Hematopoietic multipotent progenitor cell treated with erythropoietin and hydrocortisone succinate and interleukin-3 and kit ligand, for 4 days (in vitro differentiated cells): ENCODE measurements around the gene PNMA8A.
A peak's percentile ranks its signal among the peaks of the same experiment; 100 is the strongest.
"Not testable (repeated sequence)": the region's sequence is repeated elsewhere in the genome, so short reads cannot be mapped to it uniquely, and the experiment has no call there.

Experiments
- DNase-seq: peaks from one replicate; pipeline ENCODE4 v3.0.0-alpha.2; 2015

The PNMA8A gene

DNA sequence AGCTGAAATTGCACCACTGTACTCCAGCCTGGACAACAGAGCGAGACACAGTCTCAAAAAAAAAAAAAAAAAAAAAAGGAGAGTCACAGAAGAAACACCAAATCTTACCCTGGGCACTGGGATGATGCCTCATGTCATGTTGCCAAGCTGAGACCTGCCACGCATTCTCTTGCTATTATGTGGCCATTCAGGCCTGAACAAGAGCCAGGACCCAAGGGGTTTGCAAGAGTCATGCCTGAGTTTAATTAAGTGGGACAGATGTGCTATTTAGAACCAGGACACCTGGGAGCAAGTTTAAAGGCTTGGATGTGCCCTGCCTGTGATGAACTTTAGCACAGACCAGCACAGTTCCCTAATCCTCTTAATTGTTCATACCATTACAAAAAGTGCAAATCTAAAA, 9.8 kb downstream of the PNMA8A start:
- no peak for DNase-seq

DNA sequence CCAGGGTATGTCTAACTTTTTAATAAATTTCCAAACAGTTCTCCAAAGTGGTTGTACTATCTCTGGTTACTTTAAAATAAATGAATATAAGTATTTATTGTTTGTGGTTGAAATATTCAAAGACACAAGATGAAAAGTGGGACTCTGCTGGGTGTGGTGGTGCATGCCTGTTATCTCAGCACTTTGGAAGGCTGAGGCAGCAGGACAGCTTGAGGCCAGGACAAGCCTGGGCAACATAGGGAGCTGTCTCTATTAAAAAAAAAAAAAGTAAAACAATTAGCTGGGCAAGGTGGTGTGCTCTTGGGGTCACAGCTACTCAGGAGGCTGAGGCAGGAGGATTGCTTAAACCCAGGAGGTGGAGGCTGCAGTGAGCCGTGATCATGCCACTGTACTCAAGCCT, 10.4 kb downstream of the PNMA8A start:
- no peak for DNase-seq

DNA sequence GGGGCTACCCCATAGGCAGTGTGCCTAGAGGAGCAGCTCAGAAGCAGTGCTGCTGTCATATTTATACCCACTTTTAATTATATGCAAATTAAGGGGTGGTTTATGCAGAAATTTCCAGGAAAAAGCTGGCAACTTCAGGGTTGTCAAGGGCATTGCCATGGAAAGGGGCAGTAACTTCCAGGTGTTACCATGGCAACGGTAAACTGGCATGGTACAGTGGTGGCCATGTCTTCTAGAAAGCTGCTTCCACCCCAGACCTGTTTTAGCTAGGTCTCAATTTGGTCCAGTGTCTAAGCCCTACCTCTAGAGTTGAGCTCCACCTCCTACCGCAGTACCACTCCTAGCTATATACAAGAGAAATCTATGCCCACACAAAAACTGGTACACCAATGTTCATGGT, 11.3 kb downstream of the PNMA8A start:
- DNase-seq: no peak

DNA sequence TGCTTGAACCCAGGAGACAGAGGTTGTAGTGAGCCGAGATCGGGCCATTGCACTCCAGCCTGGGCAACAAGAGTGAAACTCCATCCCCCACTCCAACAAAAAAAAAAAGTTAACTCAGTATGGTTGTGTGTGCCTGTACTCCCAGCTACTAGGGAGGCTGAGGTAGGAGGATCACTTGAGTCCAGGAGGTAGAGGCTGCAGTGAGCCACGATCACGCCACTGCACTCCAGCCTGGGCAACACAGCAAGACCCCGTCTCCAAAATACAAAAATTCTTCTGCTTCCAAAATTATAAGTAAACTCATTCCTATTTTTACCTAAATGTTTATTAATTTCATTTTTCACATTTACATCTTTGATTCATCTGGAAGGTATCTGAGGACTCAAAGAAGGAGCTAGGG, 14.4 kb downstream of the PNMA8A start:
- DNase-seq: no peak

DNA sequence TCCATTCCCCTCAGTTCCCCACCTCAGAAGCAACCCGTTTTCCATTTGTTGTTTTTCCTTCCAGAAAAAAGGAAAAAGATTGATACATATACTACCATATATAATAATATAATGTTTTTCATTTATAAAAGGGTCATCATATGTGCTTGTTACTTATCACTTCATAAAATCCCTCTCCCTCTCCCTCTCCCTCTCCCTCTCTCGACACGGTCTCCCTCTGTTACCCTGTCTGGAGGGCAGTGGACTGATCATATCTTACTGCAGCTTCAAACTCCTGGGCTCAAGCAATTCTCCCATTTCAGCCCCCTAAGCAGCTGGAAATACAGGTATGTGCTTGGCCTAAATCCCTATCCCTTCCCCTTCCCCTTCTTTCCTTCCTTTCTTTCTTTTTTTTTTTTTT, 17.1 kb downstream of the PNMA8A start:
- no peak for DNase-seq

GRCh38 chr19:46453661-46454060, 17.7 kb downstream of the PNMA8A start:
- no peak for DNase-seq

DNA sequence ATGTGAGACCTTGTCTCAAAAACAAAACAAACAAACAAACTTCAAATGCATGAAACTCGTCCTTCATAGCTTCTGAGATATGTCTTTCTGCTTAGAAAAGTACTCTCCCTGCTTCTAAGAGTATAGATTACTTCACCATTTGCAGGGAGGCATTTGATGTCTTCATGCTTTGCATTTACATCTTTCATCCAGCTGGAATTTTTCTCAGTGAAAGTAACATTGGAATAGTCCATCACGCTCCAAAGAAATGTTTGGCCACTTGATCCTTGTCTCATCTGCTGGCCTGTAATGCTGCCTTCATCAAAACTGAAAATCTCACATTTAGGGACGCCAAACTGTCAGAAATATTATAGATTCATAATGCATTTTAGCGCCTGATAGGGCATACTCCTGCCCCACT, 19.2 kb downstream of the PNMA8A start:
- DNase-seq: no peak

GRCh38 chr19:46451352-46451751, 20.0 kb downstream of the PNMA8A start:
- no peak for DNase-seq

- no peak for DNase-seq
These were observed 20.6 kb downstream of the PNMA8A start for GRCh38 chr19:46450737-46451136.

DNA sequence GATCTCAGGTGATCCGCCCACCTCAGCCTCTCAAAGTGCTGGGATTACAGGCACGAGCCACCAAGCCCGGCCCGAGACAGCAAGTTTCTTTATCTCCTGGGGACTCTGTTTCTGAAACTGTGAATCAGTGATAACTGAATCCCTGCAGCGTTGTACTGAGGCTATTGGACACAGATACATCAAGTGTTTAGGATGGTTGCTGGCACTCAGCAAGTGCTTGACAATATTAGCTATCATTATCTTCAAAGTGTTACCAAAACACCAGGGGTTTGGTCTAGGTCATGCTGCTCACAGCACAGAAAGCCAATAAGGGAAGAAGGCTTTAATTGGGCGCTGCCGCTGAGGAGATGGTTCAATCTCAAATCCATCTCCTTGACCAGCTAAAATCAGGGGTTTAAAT, 22.1 kb downstream of the PNMA8A start:
- DNase-seq: no peak

GRCh38 chr19:46448601-46449000, 22.8 kb downstream of the PNMA8A start:
- DNase-seq: no peak

DNA sequence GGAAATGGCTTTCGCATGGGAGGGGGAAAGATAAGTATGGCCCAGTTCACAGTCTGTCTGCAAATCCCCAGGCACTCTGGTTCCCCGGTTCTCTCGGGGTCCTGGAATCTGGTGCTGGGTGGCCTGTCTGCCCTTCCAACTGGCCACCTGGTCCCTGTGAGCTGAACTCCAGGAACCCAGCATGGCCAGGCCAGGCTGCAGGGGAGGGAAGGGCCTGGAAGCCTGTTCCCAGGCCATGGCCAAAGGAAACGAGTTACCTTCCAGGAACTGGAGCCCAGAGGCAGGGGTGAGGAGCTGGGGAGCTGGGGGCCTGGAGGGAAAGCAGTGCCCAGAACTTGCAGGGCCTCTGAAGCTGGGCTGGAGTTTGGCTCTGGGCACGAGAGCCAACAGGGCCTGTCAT, 23.5 kb downstream of the PNMA8A start:
- DNase-seq: no peak

DNA sequence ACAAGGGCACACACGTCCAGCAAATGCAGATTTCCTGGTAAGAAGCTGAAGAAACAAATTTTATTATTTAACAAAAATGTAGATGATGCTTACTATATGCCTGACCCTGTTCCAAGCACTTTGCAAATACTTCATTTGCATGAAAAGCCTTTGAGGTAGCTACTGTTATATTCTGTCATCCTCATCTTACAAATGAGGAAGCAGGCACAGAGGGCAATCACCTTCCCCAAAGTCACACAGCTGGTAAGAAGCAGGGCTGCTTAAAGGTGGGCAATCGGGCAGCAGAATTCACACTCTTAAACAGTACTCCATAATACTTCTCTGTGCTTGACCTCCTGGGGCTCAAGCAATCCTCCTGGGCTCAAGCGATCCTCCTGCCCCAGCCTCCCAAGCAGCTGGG, 24.4 kb downstream of the PNMA8A start:
- DNase-seq: no peak

- no peak for DNase-seq
These were observed 25.3 kb downstream of the PNMA8A start for GRCh38 chr19:46446021-46446420.

- DNase-seq: no peak
These were observed 28.4 kb downstream of the PNMA8A start for GRCh38 chr19:46442808-46443450.

DNA sequence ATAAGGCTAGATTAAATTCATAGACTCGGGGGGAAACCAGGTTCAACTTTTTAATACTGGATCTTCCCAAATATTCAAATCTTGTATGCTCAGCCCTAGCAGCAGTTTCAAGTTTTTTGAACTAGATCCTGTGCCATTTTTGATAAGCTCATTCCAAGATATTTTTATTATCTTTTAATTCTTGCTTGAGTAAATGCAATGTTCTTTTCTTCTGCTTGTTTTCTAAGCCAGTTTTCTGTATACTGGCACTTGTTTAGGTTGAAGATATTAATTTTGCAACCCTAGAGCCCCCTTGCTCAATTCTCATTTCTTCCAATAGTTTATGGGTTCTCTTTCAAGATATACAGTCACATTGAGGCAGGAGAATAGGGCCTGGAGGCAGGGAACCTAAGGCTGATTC, 29.5 kb downstream of the PNMA8A start:
- no peak for DNase-seq

- DNase-seq: not testable (repeated sequence)
These were observed 35.7 kb downstream of the PNMA8A start for GRCh38 chr19:46435689-46436088.

DNA sequence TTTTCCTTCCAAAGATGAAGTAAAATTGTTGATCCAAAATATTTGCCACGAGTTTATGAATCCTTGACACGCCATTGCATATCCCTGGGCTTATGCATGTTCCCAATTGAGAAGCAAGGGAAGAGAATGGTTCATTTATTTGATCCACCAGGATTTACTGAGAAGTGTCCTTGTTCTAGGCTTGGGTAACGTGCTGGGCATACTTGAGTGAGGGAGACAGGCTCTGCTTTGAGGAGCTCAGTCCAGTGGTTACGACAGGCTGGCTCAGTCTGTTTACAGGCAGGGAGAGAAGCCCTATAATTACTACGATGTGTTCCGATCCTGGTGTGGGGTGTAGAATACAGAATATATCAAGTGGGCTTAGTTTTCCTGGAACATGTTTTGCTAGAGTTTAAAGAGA, 36.4 kb downstream of the PNMA8A start:
- no peak for DNase-seq

- not testable (repeated sequence) for DNase-seq
These were observed 37.9 kb downstream of the PNMA8A start for GRCh38 chr19:46433470-46433869.

DNA sequence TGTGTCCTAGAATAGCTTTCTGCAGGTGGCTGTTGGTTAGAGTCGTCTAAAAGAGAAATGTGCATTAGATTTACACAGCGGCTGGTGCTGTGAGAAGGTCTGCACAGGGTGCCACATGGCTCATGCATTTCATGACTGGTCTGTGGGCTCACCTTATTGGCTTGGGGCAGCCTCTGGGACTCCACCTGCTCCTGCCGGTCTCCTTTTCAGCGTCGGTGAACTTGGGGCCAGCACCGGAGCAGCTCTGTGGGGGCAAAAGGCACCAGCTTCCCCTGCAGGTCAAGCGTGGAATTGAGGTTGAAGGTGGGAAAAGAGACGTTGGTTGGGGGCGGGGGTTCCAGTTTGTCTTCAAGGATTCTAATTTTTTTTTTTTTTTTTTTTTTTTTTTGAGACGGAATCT, 39.5 kb downstream of the PNMA8A start:
- DNase-seq: peak; percentile 36

DNA sequence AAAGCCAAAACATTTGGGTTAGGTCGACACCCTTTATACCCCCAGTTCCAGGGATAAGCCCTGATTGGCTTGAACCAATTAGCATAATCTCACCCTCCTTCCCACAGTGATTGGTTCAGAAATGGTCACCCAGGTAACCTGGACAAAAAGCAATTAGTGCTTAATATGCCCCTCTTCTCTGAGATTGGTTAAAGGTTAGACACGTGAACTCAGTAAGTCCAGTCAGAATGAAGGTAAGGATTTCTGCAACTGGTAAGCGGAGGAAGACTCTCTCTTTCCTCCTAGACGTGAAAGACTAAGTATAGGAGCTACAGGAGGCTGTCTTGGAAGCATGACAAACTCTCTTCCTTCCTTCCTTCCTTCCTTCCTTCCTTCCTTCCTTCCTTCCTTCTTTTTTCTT, 41.4 kb downstream of the PNMA8A start:
- DNase-seq: no peak

- peak; percentile 83 for DNase-seq
These were observed 42.9 kb downstream of the PNMA8A start, which contains the start of gene PNMA8C for GRCh38 chr19:46428239-46429135. PNMA8C (minus strand) TSS chr19:46428936; CDS start chr19:46428359, 577 bp downstream.

DNA sequence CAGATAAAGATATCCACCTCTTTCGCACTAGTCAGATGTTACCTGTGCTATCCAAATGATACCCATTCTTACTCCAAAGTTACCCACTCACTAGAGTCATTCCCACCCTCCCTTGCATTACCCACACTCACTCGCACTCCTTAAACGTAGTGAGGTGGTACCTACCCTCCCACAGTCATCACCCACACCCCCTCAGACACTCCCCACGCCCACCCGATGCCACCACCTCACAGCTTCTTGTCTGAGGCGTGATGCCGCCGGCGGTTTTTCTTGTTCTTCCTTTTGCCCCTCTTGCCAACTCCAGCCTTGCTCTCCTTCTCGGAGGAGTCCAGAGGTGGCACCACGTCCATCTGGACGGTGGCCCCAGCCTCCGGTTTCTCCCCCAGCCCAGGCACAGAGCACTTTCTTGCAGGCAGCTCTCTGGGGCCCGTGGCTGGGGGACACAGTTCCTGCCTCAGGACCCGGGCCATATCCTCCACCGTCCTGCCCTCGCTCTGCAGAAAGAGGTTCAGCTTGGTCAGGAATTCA, 43.8 kb downstream of the PNMA8A start:
- DNase-seq: no peak

- DNase-seq: peak; percentile 85
These were observed 44.7 kb downstream of the PNMA8A start for GRCh38 chr19:46426506-46427162.
